ENCODE measurements around the gene ARHGAP22. TPM values are rescaled to one million over a fixed set of nuclear protein-coding genes. Genes with fewer than 3 reads are reported as not detected.
A peak's percentile ranks its signal among the peaks of the same experiment; 100 is the strongest.

The ARHGAP22 gene
- total RNA-seq, 3 donors from 2014 or later (not counting 1 experiment from before 2014, with no cell fraction given) = 0.21 to 0.40 TPM; not detected in 1

DNA sequence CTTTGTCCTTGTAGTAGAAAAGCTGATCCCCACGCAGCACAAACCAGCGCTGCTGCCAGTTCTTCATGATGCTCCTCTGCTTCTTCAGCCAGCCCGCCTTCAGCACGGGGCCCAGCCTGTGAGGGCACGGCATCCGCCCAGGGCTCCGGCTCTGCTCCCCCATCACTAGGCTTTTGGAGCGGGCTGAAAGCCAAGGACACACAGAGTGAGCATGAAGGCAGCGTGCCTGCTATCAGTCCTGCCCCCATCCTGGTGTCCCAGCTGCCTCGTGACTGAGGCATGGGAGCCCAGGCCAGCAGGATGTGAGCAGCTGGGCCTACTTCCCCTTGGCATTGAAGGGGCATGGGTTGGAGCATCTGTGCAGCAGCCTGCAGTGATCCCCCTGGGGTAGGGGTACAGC, 21.9 kb downstream of the ARHGAP22 start:
- H3K27ac ChIP-seq (ENCODE audit: low read length) = no peak overlapping the region
- Mint-ChIP-seq H3K9me3 (peaks cover 2 to 6% of the 10 kb centered on the region in 2 donors), H3K4me3 (no peak overlapping the region), H3K4me1 (no peaks in the 10 kb centered on the region), H3K27ac (no peak overlapping the region), H3K36me3 (no peaks in the 10 kb centered on the region), H3K27me3 (ENCODE audit: low read depth in 2 of 2) (peaks cover 7 to 19% of the 10 kb centered on the region in 2 donors)
- ATAC-seq (no peak), DNase-seq (no peak)
- WGBS (ENCODE audit: insufficient coverage) = 93% methylated on average over 10 of the region's 10 CpGs
- no peaks in the 10 kb centered on the region for H3K27me3 ChIP-seq (ENCODE audit: control insufficient read depth, insufficient read depth, low read length)
- no peaks in the 10 kb centered on the region for H3K4me1 ChIP-seq (ENCODE audit: control insufficient read depth, insufficient read depth, low read length)
- H3K4me3 ChIP-seq (ENCODE audit: low read length) = no peak overlapping the region
- H3K36me3 ChIP-seq (ENCODE audit: control insufficient read depth, insufficient read depth, low read length) = no peaks in the 10 kb centered on the region
- peaks cover 5% of the 10 kb centered on the region for H3K9me3 ChIP-seq (ENCODE audit: control insufficient read depth, insufficient read depth, low read length)
- TF ChIP-seq, protein P1, sequence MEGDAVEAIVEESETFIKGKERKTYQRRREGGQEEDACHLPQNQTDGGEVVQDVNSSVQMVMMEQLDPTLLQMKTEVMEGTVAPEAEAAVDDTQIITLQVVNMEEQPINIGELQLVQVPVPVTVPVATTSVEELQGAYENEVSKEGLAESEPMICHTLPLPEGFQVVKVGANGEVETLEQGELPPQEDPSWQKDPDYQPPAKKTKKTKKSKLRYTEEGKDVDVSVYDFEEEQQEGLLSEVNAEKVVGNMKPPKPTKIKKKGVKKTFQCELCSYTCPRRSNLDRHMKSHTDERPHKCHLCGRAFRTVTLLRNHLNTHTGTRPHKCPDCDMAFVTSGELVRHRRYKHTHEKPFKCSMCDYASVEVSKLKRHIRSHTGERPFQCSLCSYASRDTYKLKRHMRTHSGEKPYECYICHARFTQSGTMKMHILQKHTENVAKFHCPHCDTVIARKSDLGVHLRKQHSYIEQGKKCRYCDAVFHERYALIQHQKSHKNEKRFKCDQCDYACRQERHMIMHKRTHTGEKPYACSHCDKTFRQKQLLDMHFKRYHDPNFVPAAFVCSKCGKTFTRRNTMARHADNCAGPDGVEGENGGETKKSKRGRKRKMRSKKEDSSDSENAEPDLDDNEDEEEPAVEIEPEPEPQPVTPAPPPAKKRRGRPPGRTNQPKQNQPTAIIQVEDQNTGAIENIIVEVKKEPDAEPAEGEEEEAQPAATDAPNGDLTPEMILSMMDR (IDR thresholded peaks at IDR 0.05) = no peak
- intact Hi-C loops (cut with micrococcal nuclease) = no loop called here

- Mint-ChIP-seq H3K4me3 (no peak overlapping the region), H3K27ac (no peak overlapping the region), H3K36me3 (no peaks in the 10 kb centered on the region), H3K9me3 (peaks cover under 1 to 2% of the 10 kb centered on the region in 2 donors), H3K4me1 (no peaks in the 10 kb centered on the region), H3K27me3 (ENCODE audit: low read depth in 2 of 2) (peaks cover 12 to 27% of the 10 kb centered on the region in 2 donors)
- WGBS (ENCODE audit: insufficient coverage) = 89% methylated on average over 5 of the region's 5 CpGs
- TF ChIP-seq, protein P1 (IDR thresholded peaks at IDR 0.05) = no peak
- Histone ChIP-seq H3K4me1 (ENCODE audit: control insufficient read depth, insufficient read depth, low read length) (peaks cover 6% of the 10 kb centered on the region), H3K36me3 (ENCODE audit: control insufficient read depth, insufficient read depth, low read length) (no peaks in the 10 kb centered on the region), H3K9me3 (ENCODE audit: control insufficient read depth, insufficient read depth, low read length) (peaks cover 2% of the 10 kb centered on the region), H3K27me3 (ENCODE audit: control insufficient read depth, insufficient read depth, low read length) (no peaks in the 10 kb centered on the region), H3K27ac (ENCODE audit: low read length) (no peak overlapping the region), H3K4me3 (ENCODE audit: low read length) (no peak overlapping the region)
- intact Hi-C loops (cut with micrococcal nuclease) = no loop called here
- DNase-seq (no peak), ATAC-seq (no peak)
These were observed 24.6 kb downstream of the ARHGAP22 start for GRCh38 chr10:48580236-48580635.

DNA sequence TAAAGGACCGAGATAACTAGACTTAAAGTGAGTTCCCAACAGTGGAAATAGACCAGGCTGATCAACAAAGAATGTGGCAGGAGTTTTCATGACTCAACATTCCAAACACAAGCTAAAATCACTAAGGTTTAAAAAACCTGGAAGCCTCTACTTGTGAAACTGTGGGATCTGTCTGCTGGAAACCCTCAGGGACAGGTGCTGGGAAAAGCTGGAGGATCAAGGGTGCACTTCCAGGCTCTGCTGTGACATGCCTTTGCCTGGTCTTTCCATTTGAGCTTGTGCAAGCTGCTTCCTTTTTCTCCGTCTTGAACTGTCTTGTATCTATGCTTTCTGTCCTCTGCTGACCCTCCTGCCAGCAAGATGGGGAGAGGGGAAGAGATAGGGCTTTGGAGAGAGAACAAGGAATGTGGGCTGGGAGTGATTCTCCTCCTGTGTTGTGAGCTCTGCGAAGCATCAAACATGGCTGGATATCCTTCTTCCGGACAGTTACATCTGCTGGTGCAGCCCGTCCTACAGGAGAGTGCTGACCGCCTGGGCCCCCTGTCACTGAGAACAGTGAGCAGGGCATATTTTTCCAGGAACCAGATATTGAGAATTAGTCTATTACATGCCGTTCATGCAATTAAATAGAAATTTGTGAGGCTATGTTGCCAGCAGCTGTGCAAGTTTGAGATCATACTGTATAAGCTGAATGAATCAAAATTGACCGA, 25.5 kb downstream of the ARHGAP22 start:
- TF ChIP-seq, protein P1 (IDR thresholded peaks at IDR 0.05) = no peak
- H3K9me3 Mint-ChIP-seq = no peaks in the 10 kb centered on the region
- H3K36me3 Mint-ChIP-seq = no peaks in the 10 kb centered on the region
- H3K27ac Mint-ChIP-seq = no peak overlapping the region
- H3K27me3 Mint-ChIP-seq (ENCODE audit: low read depth in 2 of 2) = peaks cover 12 to 30% of the 10 kb centered on the region in 2 donors
- 83% methylated on average over 8 of the region's 8 CpGs for WGBS (ENCODE audit: insufficient coverage)
- Histone ChIP-seq H3K9me3 (ENCODE audit: control insufficient read depth, insufficient read depth, low read length) (no peaks in the 10 kb centered on the region), H3K4me3 (ENCODE audit: low read length) (no peak overlapping the region), H3K27me3 (ENCODE audit: control insufficient read depth, insufficient read depth, low read length) (no peaks in the 10 kb centered on the region), H3K27ac (ENCODE audit: low read length) (no peak overlapping the region), H3K4me1 (ENCODE audit: control insufficient read depth, insufficient read depth, low read length) (peaks cover 12% of the 10 kb centered on the region), H3K36me3 (ENCODE audit: control insufficient read depth, insufficient read depth, low read length) (no peaks in the 10 kb centered on the region)
- DNase-seq (no peak), ATAC-seq (no peak)
- H3K4me1 Mint-ChIP-seq = no peaks in the 10 kb centered on the region
- intact Hi-C loops (cut with micrococcal nuclease) = no loop called here
- H3K4me3 Mint-ChIP-seq = no peak overlapping the region

- no peak overlapping the region for H3K4me3 ChIP-seq (ENCODE audit: low read length)
- intact Hi-C loops (cut with micrococcal nuclease) = no loop called here
- peak overlapping the region; percentile 57 for H3K27ac ChIP-seq (ENCODE audit: low read length)
- Mint-ChIP-seq H3K36me3 (no peaks in the 10 kb centered on the region), H3K4me3 (no peak overlapping the region), H3K4me1 (no peaks in the 10 kb centered on the region), H3K27me3 (ENCODE audit: low read depth in 2 of 2) (peaks cover 12 to 42% of the 10 kb centered on the region in 2 donors), H3K9me3 (no peaks in the 10 kb centered on the region), H3K27ac (no peak overlapping the region)
- H3K36me3 ChIP-seq (ENCODE audit: control insufficient read depth, insufficient read depth, low read length) = no peaks in the 10 kb centered on the region
- DNase-seq = peak in 1 of 2 donors; percentile 4
- H3K4me1 ChIP-seq (ENCODE audit: control insufficient read depth, insufficient read depth, low read length) = peaks cover 12% of the 10 kb centered on the region
- WGBS (ENCODE audit: insufficient coverage) = 47% methylated on average over 3 of the region's 5 CpGs
- no peaks in the 10 kb centered on the region for H3K27me3 ChIP-seq (ENCODE audit: control insufficient read depth, insufficient read depth, low read length)
- TF ChIP-seq, protein P1 (IDR thresholded peaks at IDR 0.05) = no peak
- peak; percentile 18 to 46 (median 22) for ATAC-seq
- no peaks in the 10 kb centered on the region for H3K9me3 ChIP-seq (ENCODE audit: control insufficient read depth, insufficient read depth, low read length)
These were observed 27.7 kb downstream of the ARHGAP22 start for GRCh38 chr10:48577158-48577557.
